HEK293 (cell line): ENCODE results near the gene LAMA5.

Experiments used
- CTCF ChIA-PET: fragments of 350-600 bp; formaldehyde crosslinking; extraction: SDS; loops from one replicate; lab custom pipeline; 2021; ENCODE audit warnings: antibody characterized with exemption; lab: Yijun Ruan, JAX
- POLR2A ChIA-PET: fragments of 300-600 bp; formaldehyde crosslinking; extraction: SDS; loops from one replicate; lab custom pipeline; 2020; ENCODE audit warnings: antibody characterized with exemption, inconsistent platforms; lab: Yijun Ruan, JAX
- H3K27ac ChIP-seq: fragments of 200-500 bp; sonication (Bioruptor generic); 2 replicates; pipeline ENCODE4 v1.5.1; 2014; ENCODE audit warnings: low read depth, low read length, control low read depth, inconsistent platforms; ENCODE audit errors: extremely low read depth
- H3K36me3 ChIP-seq, 2 experiments: fragments of 200-500 bp in 1 of 2; sonication (Bioruptor generic) in 1 of 2; 1 replicate in 1 of 2; 2 replicates in 1 of 2; pipeline ENCODE4 v1.5.1; 2014 to 2017; ENCODE audit warnings: inconsistent platforms in 2 of 2, low read length in 2 of 2; ENCODE audit not compliant: control insufficient read depth in 2 of 2, insufficient read depth in 1 of 2
- H3K4me1 ChIP-seq: fragments of 200-500 bp; sonication (Bioruptor generic); 2 replicates; pipeline ENCODE4 v1.5.1; 2014; ENCODE audit warnings: mild to moderate bottlenecking, low read length, inconsistent platforms; ENCODE audit not compliant: control insufficient read depth, insufficient read depth
- H3K4me3 ChIP-seq: 2 replicates; pipeline ENCODE4 v1.5.1; 2011; ENCODE audit warnings: low read depth, mild to moderate bottlenecking, control low read depth, low read length, moderate library complexity
- H3K9me3 ChIP-seq: fragments of 200-500 bp; sonication (Bioruptor generic); 2 replicates; pipeline ENCODE4 v1.5.1; 2014; ENCODE audit warnings: low read depth, low read length, inconsistent platforms; ENCODE audit not compliant: control insufficient read depth, insufficient read depth
- PATZ1 ChIP-seq: fragments of 450-650 bp; formaldehyde crosslinking; IDR thresholded peaks from 2 replicates; pipeline ENCODE4 v1.5.1; 2016; ENCODE audit warnings: missing biosample characterization, missing genetic modification characterization
- REPIN1 ChIP-seq: fragments of 450-650 bp; formaldehyde crosslinking; IDR thresholded peaks from 2 replicates; pipeline ENCODE4 v1.5.1; 2017; ENCODE audit warnings: missing biosample characterization, missing genetic modification characterization, low read depth
- REST ChIP-seq: fragments of 450-650 bp; formaldehyde crosslinking; IDR thresholded peaks from 2 replicates; pipeline ENCODE4 v1.5.1; 2016; ENCODE audit warnings: missing biosample characterization, missing genetic modification characterization
- SP3 ChIP-seq: fragments of 450-650 bp; formaldehyde crosslinking; IDR thresholded peaks from 2 replicates; pipeline ENCODE4 v1.5.1; 2016; ENCODE audit warnings: missing biosample characterization, missing genetic modification characterization
- ZBTB11 ChIP-seq: fragments of 450-650 bp; formaldehyde crosslinking; conservative IDR thresholded peaks from 2 replicates; pipeline ENCODE4 v1.5.1; 2016; ENCODE audit warnings: low read depth, missing biosample characterization, missing genetic modification characterization
- ZNF549 ChIP-seq: fragments of 450-650 bp; IDR thresholded peaks from 2 replicates; pipeline ENCODE4 v1.5.1; 2018; ENCODE audit warnings: missing biosample characterization, missing genetic modification characterization, mild to moderate bottlenecking, inconsistent platforms, moderate library complexity
- ZNF623 ChIP-seq: fragments of 450-650 bp; formaldehyde crosslinking; IDR thresholded peaks from 2 replicates; pipeline ENCODE4 v1.5.1; 2016; ENCODE audit warnings: missing biosample characterization, missing genetic modification characterization
- ZNF629 ChIP-seq: fragments of 450-650 bp; formaldehyde crosslinking; IDR thresholded peaks from 2 replicates; pipeline ENCODE4 v1.5.1; 2017; ENCODE audit warnings: missing biosample characterization, missing genetic modification characterization
- ZNF639 ChIP-seq: fragments of 450-650 bp; formaldehyde crosslinking; IDR thresholded peaks from 2 replicates; pipeline ENCODE4 v1.5.1; 2016; ENCODE audit warnings: missing biosample characterization, missing genetic modification characterization
- ZNF76 ChIP-seq: fragments of 450-650 bp; formaldehyde crosslinking; IDR thresholded peaks from 2 replicates; pipeline ENCODE4; 2016; ENCODE audit warnings: low read depth, missing biosample characterization, missing genetic modification characterization, borderline replicate concordance
- ZNF776 ChIP-seq: fragments of 450-650 bp; formaldehyde crosslinking; IDR thresholded peaks from 2 replicates; pipeline ENCODE4 v1.5.0; 2017; ENCODE audit warnings: missing biosample characterization, missing genetic modification characterization, borderline replicate concordance
- ZNF777 ChIP-seq: fragments of 450-650 bp; formaldehyde crosslinking; IDR thresholded peaks from 2 replicates; pipeline ENCODE4 v1.5.1; 2017; ENCODE audit warnings: missing biosample characterization, missing genetic modification characterization, borderline replicate concordance
- ZNF830 ChIP-seq: fragments of 450-650 bp; IDR thresholded peaks from 2 replicates; pipeline ENCODE4 v1.5.0; 2018; ENCODE audit warnings: missing biosample characterization, missing genetic modification characterization, low read depth, mild to moderate bottlenecking, moderate library complexity
- ZNF837 ChIP-seq: fragments of 450-650 bp; formaldehyde crosslinking; IDR thresholded peaks from 2 replicates; pipeline ENCODE4 v1.5.1; 2016; ENCODE audit warnings: missing biosample characterization, missing genetic modification characterization
- ZNF843 ChIP-seq: fragments of 450-650 bp; formaldehyde crosslinking; IDR thresholded peaks from 2 replicates; pipeline ENCODE4 v1.5.1; 2016; ENCODE audit warnings: missing biosample characterization, missing genetic modification characterization
- ZXDB ChIP-seq: fragments of 450-650 bp; formaldehyde crosslinking; IDR thresholded peaks from 2 replicates; pipeline ENCODE4 v1.5.1; 2016; ENCODE audit warnings: missing biosample characterization, missing genetic modification characterization

LAMA5 gene

GRCh38 chr20:62282877-62283503, 84.1 kb downstream of the LAMA5 start:
- POLR2A ChIA-PET: no interaction called here
- Histone ChIP-seq H3K27ac (no peak overlapping the region), H3K36me3 (peaks cover 12 to 90% of the 10 kb centered on the region in 2 experiments; a peak in 2 of 3 replicates), H3K9me3 (no peaks in the 10 kb centered on the region), H3K4me1 (no peaks in the 10 kb centered on the region), H3K4me3 (no peak overlapping the region)
- CTCF ChIA-PET: interaction anchor here (1.9 kb wide), 1 partner anchor 100 kb away, joined by 5 read pairs; no protein-coding TSS in a partner anchor
- TF ChIP-seq ZNF843 (tag by site-specific recombination) (no peak), SP3 (tag by site-specific recombination) (no peak), ZNF623 (tag by site-specific recombination) (no peak), PATZ1 (tag by site-specific recombination) (no peak), ZNF629 (tag by site-specific recombination) (no peak), REST (tag by site-specific recombination) (no peak), ZNF776 (tag by site-specific recombination) (no peak), ZBTB11 (tag by site-specific recombination) (no peak), ZNF76 (tag by site-specific recombination) (no peak), ZNF830 (tag by site-specific recombination) (no peak), ZNF549 (tag by site-specific recombination) (no peak), REPIN1 (tag by site-specific recombination) (no peak), ZXDB (no peak), ZNF837 (tag by site-specific recombination) (no peak), ZNF777 (tag by site-specific recombination) (no peak), ZNF639 (tag by site-specific recombination) (no peak)
